ENCODE measurements around the gene SMOC1.
A peak's percentile ranks its signal among the peaks of the same experiment; 100 is the strongest.

SMOC1 gene

GRCh38 chr14:70008284-70009262 lies 129.4 kb downstream of the SMOC1 start:
- TF ChIP-seq ZFX (IDR thresholded peaks at IDR 0.05; ENCODE audit: borderline replicate concordance): no peak
- TF ChIP-seq, protein P1, sequence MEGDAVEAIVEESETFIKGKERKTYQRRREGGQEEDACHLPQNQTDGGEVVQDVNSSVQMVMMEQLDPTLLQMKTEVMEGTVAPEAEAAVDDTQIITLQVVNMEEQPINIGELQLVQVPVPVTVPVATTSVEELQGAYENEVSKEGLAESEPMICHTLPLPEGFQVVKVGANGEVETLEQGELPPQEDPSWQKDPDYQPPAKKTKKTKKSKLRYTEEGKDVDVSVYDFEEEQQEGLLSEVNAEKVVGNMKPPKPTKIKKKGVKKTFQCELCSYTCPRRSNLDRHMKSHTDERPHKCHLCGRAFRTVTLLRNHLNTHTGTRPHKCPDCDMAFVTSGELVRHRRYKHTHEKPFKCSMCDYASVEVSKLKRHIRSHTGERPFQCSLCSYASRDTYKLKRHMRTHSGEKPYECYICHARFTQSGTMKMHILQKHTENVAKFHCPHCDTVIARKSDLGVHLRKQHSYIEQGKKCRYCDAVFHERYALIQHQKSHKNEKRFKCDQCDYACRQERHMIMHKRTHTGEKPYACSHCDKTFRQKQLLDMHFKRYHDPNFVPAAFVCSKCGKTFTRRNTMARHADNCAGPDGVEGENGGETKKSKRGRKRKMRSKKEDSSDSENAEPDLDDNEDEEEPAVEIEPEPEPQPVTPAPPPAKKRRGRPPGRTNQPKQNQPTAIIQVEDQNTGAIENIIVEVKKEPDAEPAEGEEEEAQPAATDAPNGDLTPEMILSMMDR (IDR thresholded peaks at IDR 0.05): no peak
- no peak overlapping the region for H3K27ac ChIP-seq

DNA sequence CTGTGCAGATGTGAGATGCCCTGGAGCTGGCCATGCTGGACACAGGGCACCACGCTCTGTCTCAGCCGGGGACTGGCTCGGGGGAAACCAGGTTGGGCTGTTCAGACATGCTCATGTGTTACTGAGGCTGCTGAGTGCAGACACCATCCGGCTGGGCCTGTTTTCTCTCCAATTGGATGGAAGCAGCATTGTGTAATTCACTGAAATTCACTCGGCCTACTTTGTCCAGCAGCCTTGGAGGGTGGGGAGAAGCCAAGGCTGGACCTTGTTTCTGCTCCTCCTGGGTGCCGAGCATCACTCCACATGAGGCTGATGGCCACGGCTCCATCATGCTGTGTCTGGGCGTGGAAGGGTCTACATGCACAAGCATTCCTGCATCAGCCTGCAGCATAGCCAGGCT lies 130.7 kb downstream of the SMOC1 start:
- no peak overlapping the region for H3K27ac ChIP-seq
- TF ChIP-seq, protein P1 (IDR thresholded peaks at IDR 0.05): no peak
- no peak for TF ChIP-seq ZFX (IDR thresholded peaks at IDR 0.05; ENCODE audit: borderline replicate concordance)

- TF ChIP-seq ZFX (IDR thresholded peaks at IDR 0.05; ENCODE audit: borderline replicate concordance): no peak
- H3K27ac ChIP-seq: no peak overlapping the region
These were observed 131.9 kb downstream of the SMOC1 start for GRCh38 chr14:70011098-70011497.

- H3K27ac ChIP-seq: no peak overlapping the region
- TF ChIP-seq, protein P1 (IDR thresholded peaks at IDR 0.05): no peak
- TF ChIP-seq ZFX (IDR thresholded peaks at IDR 0.05; ENCODE audit: borderline replicate concordance): no peak
These were observed 132.5 kb downstream of the SMOC1 start for GRCh38 chr14:70011708-70012107.

DNA sequence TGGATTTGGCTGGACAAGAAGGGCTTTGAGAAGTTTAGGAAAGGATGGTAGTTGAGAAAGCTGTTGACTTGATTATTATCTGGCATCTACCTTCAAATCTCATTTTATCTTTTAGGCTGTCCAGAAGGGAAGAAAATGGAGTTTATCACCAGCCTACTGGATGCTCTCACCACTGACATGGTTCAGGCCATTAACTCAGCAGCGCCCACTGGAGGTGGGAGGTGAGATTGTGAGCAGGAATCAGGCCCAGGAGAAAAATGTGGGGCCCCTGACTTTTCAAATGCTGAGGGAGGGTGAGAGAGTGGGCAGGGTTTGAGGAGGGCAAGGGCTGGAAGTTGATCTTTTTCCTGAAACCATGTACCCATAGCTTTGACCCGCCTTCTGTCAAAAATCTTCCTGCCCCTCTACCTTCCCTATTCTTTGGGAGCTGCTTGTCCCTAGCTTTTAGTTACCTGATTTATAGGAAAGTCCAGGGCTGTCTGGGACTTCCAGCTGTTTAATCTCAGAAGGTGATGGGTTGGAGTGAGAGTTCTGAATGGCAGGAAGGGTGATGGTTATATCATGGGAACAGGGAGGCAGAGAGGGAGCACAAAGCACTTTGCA lies 134.2 kb downstream of the SMOC1 start:
- TF ChIP-seq ZFX (IDR thresholded peaks at IDR 0.05; ENCODE audit: borderline replicate concordance): no peak
- TF ChIP-seq, protein P1 (IDR thresholded peaks at IDR 0.05): peak; percentile 90
- no peak overlapping the region for H3K27ac ChIP-seq

DNA sequence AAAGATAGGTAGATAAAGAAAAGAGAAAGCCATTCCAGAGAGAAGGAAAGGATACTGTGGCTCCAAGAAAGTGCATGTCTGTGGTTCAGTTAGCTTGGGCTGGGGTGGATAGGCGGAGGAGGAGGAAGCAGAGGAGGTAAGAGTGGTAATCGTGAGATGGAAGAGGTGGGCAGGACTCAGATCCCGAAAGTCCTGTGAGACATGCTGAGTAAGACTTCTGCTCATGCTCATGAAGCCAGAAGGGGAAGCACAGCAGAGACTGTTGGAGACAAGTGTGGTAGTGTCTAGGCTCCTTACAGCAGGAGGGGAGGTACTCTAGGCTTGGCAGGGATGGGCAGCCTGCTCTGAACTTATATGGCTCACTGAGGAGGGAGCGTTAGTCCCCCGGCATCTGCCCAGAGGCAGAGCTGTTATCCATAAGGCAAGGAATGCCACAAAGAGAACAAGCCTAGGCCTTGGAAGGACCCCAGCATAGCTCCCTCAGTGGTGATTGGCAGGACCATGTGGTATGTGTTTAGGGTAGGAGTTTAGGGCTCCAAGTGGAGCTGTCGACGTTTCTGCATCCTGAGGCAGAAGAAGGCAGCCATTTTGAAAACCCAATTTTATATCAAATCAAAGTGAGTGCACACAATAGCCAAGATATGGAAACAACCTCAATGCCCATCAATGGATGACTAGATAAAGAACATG lies 135.3 kb downstream of the SMOC1 start:
- TF ChIP-seq ZFX (IDR thresholded peaks at IDR 0.05; ENCODE audit: borderline replicate concordance): no peak
- TF ChIP-seq, protein P1 (IDR thresholded peaks at IDR 0.05): no peak

GRCh38 chr14:70018230-70018629 lies 139.0 kb downstream of the SMOC1 start:
- H3K27ac ChIP-seq: no peak overlapping the region
- TF ChIP-seq ZFX (IDR thresholded peaks at IDR 0.05; ENCODE audit: borderline replicate concordance): no peak
- TF ChIP-seq, protein P1 (IDR thresholded peaks at IDR 0.05): no peak

More for the DNA sequence above, 135.3 kb downstream of the SMOC1 start:
- no peak overlapping the region for H3K27ac ChIP-seq
